Endodermal cell (in vitro differentiated cells): ENCODE results near the gene CDC42BPB. TPM values are rescaled to one million over a fixed set of nuclear protein-coding genes. Genes with fewer than 3 reads are reported as not detected.

Experiments used
- DNase-seq: peaks from one replicate; pipeline ENCODE4 v3.0.0-alpha.2; 2017
- H3K27ac ChIP-seq: 2 replicates; pipeline ENCODE4 v1.5.1; 2013; ENCODE audit warnings: mild to moderate bottlenecking, low read depth, low read length, moderate library complexity
- H3K27me3 ChIP-seq: 2 replicates; pipeline ENCODE4 v1.6.1; 2013; ENCODE audit warnings: mild to moderate bottlenecking, low read length, moderate library complexity; ENCODE audit not compliant: insufficient read depth, control insufficient read depth, poor library complexity, severe bottlenecking
- H3K36me3 ChIP-seq: 2 replicates; pipeline ENCODE4 v1.7.0; 2013; ENCODE audit warnings: mild to moderate bottlenecking, low read length, moderate library complexity; ENCODE audit not compliant: control insufficient read depth, insufficient read depth
- H3K4me1 ChIP-seq: one replicate; pipeline ENCODE4 v1.7.0; 2013; ENCODE audit warnings: low read length; ENCODE audit not compliant: control insufficient read depth, insufficient read depth
- H3K4me3 ChIP-seq: 2 replicates; pipeline ENCODE4 v1.5.1; 2013; ENCODE audit warnings: mild to moderate bottlenecking, low read length, moderate library complexity
- H3K9ac ChIP-seq: 2 replicates; pipeline ENCODE4 v1.6.1; 2013; ENCODE audit warnings: mild to moderate bottlenecking, low read length, moderate library complexity; ENCODE audit not compliant: poor library complexity, severe bottlenecking; ENCODE audit errors: extremely low read depth
- H3K9me3 ChIP-seq: 2 replicates; pipeline ENCODE4 v1.6.1; 2013; ENCODE audit warnings: mild to moderate bottlenecking, low read length, moderate library complexity; ENCODE audit not compliant: control insufficient read depth
- H3K27ac Mint-ChIP-seq: 2 replicates; pipeline ENCODE4 v1.8.0; 2020; ENCODE audit warnings: mixed read lengths
- H3K27me3 Mint-ChIP-seq: 2 replicates; pipeline ENCODE4 v1.8.0; 2021; ENCODE audit warnings: mild to moderate bottlenecking, mixed read lengths; ENCODE audit not compliant: insufficient read depth
- H3K36me3 Mint-ChIP-seq: 2 replicates; pipeline ENCODE4 v1.8.0; 2020; ENCODE audit warnings: low read depth, mixed read lengths
- H3K4me1 Mint-ChIP-seq: 2 replicates; pipeline ENCODE4 v1.8.0; 2020; ENCODE audit warnings: mixed read lengths
- H3K4me3 Mint-ChIP-seq: 2 replicates; pipeline ENCODE4 v1.8.0; 2020; ENCODE audit warnings: mild to moderate bottlenecking, moderate library complexity, mixed read lengths
- H3K9me3 Mint-ChIP-seq: 2 replicates; pipeline ENCODE4 v1.8.0; 2020; ENCODE audit warnings: mild to moderate bottlenecking, mixed read lengths
- WGBS, 2 experiments: methylation state at CpG; one replicate each; pipeline versions ENCODE4 v1.1.5 to v1.1.7; 2013; ENCODE audit warnings: missing lambda C conversion rate in 2 of 2, mixed read lengths in 1 of 2; ENCODE audit not compliant: insufficient coverage in 1 of 2, insufficient read length in 1 of 2; 5-methylcytosine and 5-hydroxymethylcytosine counted together
- total RNA-seq, 2 donors: library from RNA; stranded (reverse); fragmentation: NEBNext Ultra II Directional in 1 of 2; extraction: Animal tissue kit (Norgen Biotek cat#: 25700) in 1 of 2; gene quantifications; 2 replicates in 1 of 2; 3 replicates in 1 of 2; pipeline ENCODE4 v1.2.1, GENCODE V29; 2021
- TF ChIP-seq, protein P1 (sequence below): fragments of 200-600 bp; sonication (generic); conservative IDR thresholded peaks from 2 replicates; pipeline ENCODE4 v1.5.0; 2021; ENCODE audit warnings: antibody characterized with exemption, mild to moderate bottlenecking

The CDC42BPB gene
- total RNA-seq, 2 donors from 2014 or later = 120 to 123 TPM

DNA sequence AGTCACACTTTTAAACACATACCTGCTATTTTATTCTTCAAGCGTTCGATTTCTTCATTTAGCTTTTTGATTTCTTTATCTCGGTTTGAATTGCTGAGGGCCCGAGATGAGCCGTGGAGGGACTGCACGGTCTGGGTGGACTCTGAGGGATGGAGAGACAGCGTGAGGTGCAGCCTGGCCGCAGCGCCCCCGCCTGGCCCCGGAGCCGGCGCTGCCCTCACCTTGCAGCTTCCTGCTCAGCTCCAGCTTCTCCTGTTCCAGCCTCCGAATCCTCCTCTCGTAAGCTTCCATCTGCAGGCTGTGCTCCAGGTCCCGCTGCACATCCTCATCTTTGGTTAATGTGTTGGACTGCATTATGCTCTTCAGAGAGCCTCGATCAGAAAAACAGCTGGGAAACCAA lies 81.7 kb downstream of the CDC42BPB start:
- Histone ChIP-seq H3K36me3 (peaks cover 86% of the 10 kb centered on the region), H3K4me1 (no peaks in the 10 kb centered on the region), H3K27me3 (no peaks in the 10 kb centered on the region), H3K27ac (no peak overlapping the region), H3K4me3 (no peak overlapping the region), H3K9ac (no peak overlapping the region), H3K9me3 (no peaks in the 10 kb centered on the region)
- TF ChIP-seq, protein P1, sequence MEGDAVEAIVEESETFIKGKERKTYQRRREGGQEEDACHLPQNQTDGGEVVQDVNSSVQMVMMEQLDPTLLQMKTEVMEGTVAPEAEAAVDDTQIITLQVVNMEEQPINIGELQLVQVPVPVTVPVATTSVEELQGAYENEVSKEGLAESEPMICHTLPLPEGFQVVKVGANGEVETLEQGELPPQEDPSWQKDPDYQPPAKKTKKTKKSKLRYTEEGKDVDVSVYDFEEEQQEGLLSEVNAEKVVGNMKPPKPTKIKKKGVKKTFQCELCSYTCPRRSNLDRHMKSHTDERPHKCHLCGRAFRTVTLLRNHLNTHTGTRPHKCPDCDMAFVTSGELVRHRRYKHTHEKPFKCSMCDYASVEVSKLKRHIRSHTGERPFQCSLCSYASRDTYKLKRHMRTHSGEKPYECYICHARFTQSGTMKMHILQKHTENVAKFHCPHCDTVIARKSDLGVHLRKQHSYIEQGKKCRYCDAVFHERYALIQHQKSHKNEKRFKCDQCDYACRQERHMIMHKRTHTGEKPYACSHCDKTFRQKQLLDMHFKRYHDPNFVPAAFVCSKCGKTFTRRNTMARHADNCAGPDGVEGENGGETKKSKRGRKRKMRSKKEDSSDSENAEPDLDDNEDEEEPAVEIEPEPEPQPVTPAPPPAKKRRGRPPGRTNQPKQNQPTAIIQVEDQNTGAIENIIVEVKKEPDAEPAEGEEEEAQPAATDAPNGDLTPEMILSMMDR = peak; percentile 50
- no peak overlapping the region for H3K27ac Mint-ChIP-seq
- no peak overlapping the region for H3K4me3 Mint-ChIP-seq
- peaks cover 74% of the 10 kb centered on the region for H3K36me3 Mint-ChIP-seq
- peak; percentile 61 for DNase-seq
- no peaks in the 10 kb centered on the region for H3K27me3 Mint-ChIP-seq
- H3K4me1 Mint-ChIP-seq = peaks cover 14% of the 10 kb centered on the region
- H3K9me3 Mint-ChIP-seq = no peaks in the 10 kb centered on the region
- WGBS, 2 experiments = 94 to 95% methylated on average over 14 to 17 of the region's 17 CpGs

DNA sequence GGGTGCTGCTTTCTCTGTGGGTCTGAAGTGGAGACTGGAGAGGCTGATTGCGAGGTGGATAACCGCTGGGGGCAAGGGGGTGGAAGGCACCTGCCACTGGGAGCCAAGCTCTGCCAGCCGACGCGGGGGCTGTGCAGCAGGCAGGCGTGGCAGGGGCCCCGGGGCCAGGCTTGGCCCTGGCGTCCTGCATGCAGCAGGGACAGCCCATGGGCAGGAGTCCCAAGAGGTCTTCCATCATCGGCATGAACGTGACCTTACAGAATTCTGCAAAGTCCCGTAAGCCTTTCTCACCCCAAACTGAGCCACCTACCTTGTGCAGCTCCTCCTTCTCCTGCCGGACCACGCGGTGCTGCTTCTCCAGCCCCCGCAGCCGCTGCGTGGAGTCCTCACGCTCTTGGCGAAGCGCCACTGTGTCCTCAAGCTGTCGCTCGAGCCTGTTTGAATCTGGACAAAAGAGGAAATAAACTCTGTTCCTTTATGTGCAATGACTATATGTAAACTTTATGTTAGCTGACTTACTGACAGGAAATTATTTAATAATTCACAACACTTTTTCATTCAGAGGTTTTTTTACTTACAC lies 83.6 kb downstream of the CDC42BPB start:
- Histone ChIP-seq H3K27ac (no peak overlapping the region), H3K36me3 (peaks cover 86% of the 10 kb centered on the region), H3K27me3 (no peaks in the 10 kb centered on the region), H3K4me3 (no peak overlapping the region), H3K4me1 (no peaks in the 10 kb centered on the region), H3K9me3 (no peaks in the 10 kb centered on the region), H3K9ac (no peak overlapping the region)
- Mint-ChIP-seq H3K4me1 (peaks cover 15% of the 10 kb centered on the region), H3K36me3 (peaks cover 75% of the 10 kb centered on the region), H3K27me3 (no peaks in the 10 kb centered on the region), H3K9me3 (no peaks in the 10 kb centered on the region), H3K4me3 (no peak overlapping the region), H3K27ac (no peak overlapping the region)
- TF ChIP-seq, protein P1 = no peak
- no peak for DNase-seq
- WGBS, 2 experiments = 85 to 88% methylated on average over 8 to 22 of the region's 22 CpGs

DNA sequence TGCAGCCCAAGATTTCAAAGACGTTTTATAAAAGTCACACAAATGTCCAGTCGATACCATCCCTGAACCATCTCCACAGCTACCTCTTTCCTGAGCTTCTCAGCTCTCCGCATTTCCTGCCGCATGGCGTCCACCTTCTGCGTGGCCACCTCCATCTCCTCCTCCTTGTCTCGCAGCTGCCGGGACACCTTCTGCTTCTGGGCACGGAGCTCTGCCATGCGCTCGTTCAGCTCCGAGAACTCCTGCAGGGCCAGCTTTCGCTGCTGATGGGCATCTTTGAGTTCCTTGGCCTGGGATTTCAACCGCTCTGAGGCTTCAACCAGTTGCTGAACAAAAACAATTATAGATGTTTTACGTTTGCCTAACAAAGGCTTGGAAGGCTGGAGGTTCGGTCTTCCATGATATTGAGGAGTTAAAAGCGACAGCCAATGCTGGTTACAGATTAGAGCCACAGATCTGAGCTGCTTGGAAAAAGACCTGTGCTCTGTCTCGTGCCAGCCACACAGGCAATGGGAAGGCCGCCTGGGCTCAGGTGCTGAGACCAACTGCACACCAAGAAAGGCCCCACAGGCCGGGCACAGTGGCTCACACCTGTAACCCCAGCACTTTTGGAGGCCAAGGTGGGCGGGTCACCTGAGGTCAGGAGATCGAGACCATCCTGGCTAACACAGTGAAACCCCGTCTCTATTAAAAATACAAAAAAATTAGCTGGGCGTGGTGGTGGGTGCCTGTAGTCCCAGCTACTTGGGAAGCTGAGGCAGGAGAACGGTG lies 85.3 kb downstream of the CDC42BPB start:
- Histone ChIP-seq H3K9ac (no peak overlapping the region), H3K9me3 (no peaks in the 10 kb centered on the region), H3K27ac (no peak overlapping the region), H3K4me3 (no peak overlapping the region), H3K27me3 (no peaks in the 10 kb centered on the region), H3K4me1 (no peaks in the 10 kb centered on the region), H3K36me3 (peaks cover 88% of the 10 kb centered on the region)
- Mint-ChIP-seq H3K4me1 (peaks cover 15% of the 10 kb centered on the region), H3K36me3 (peaks cover 78% of the 10 kb centered on the region), H3K27ac (peak overlapping the region; percentile 6), H3K4me3 (no peak overlapping the region), H3K27me3 (no peaks in the 10 kb centered on the region), H3K9me3 (no peaks in the 10 kb centered on the region)
- TF ChIP-seq, protein P1 = no peak
- no peak for DNase-seq
- 91 to 95% methylated on average over 24 to 25 of the region's 25 CpGs for WGBS, 2 experiments
